Vagina (tissue), 2 donors: ENCODE data around the gene RPL13A. TPM values are rescaled to one million over a fixed set of nuclear protein-coding genes. Genes with fewer than 3 reads are reported as not detected.

ENCODE experiments used
- DNase-seq, 2 donors: peaks; one replicate each; pipeline ENCODE4 v3.0.0-alpha.2; 2017; ENCODE audit errors: extremely low spot score in 2 of 2
- H3K27ac ChIP-seq: fragments of 200-600 bp; sonication (generic); one replicate; pipeline ENCODE4 v1.5.1; 2019
- H3K27me3 ChIP-seq: fragments of 200-600 bp; sonication (generic); one replicate; pipeline ENCODE4 v1.5.1; 2019
- H3K36me3 ChIP-seq, 2 donors: fragments of 200-600 bp; sonication (generic); one replicate each; pipeline ENCODE4 v1.5.1; 2017 to 2019
- H3K4me1 ChIP-seq: fragments of 200-600 bp; sonication (generic); one replicate; pipeline ENCODE4 v1.5.1; 2019
- H3K4me3 ChIP-seq, 2 donors: fragments of 200-600 bp; sonication (generic); 1 replicate in 1 of 2; 2 replicates in 1 of 2; pipeline ENCODE4 v1.5.1; 2016 to 2019
- H3K9me3 ChIP-seq: fragments of 200-600 bp; sonication (generic); one replicate; pipeline ENCODE4 v1.5.1; 2019
- CTCF ChIP-seq, 3 experiments: fragments of 450-650 bp in 2 of 3; fragments of 200-600 bp in 1 of 3; sonication (generic) in 1 of 3; IDR thresholded peaks; one replicate each; pipeline ENCODE4 v1.5.1; 2017 to 2019; ENCODE audit warnings: antibody characterized with exemption in 3 of 3, mild to moderate bottlenecking in 2 of 3, moderate library complexity in 2 of 3
- POLR2A ChIP-seq, 2 donors: fragments of 450-650 bp; IDR thresholded peaks; one replicate each; pipeline ENCODE4 v1.6.1; 2017; ENCODE audit warnings: antibody characterized with exemption in 2 of 2, mild to moderate bottlenecking in 2 of 2, moderate library complexity in 2 of 2
- POLR2AphosphoS5 ChIP-seq, 2 donors: sonication (generic); formaldehyde crosslinking; IDR thresholded peaks; one replicate each; pipeline ENCODE4 v1.9.0; 2017; ENCODE audit warnings: antibody characterized with exemption in 2 of 2, mild to moderate bottlenecking in 2 of 2, low read depth in 1 of 2; ENCODE audit not compliant: insufficient read depth in 1 of 2
- intact Hi-C: fragments of 100-400 bp; cut with DNase I; formaldehyde crosslinking; loops from one replicate; pipeline ENCODE4 v1.15.1; 2023
- total RNA-seq: library from RNA; depleted of rRNA; stranded (reverse); fragments of >200 nt; gene quantifications from one replicate; pipeline ENCODE4 v1.2.3, GENCODE V29; 2016

The RPL13A gene
- total RNA-seq, 1 donor from 2014 or later, result 3,900 TPM

- peak within 1 kb of the TSS; percentile 83 for H3K27ac ChIP-seq
- peak within 1 kb of the TSS; percentile 70 to 90 for H3K4me3 ChIP-seq
- H3K27me3 ChIP-seq, result no peaks in the 10 kb centered on the region
- H3K36me3 ChIP-seq, result no peaks in the 10 kb centered on the region
- no peaks in the 10 kb centered on the region for H3K9me3 ChIP-seq
- peaks cover 22% of the 10 kb centered on the region for H3K4me1 ChIP-seq
- intact Hi-C loops, result loop anchor here (10.0 kb wide), 2 partner anchors 77 to 217 kb away; partner anchors contain the start of genes DKKL1 and TEAD2
- no peak for DNase-seq
- no peak for TF ChIP-seq CTCF (IDR thresholded peaks at IDR 0.05)
- TF ChIP-seq POLR2A (IDR thresholded peaks at IDR 0.05), result no peak
- TF ChIP-seq POLR2AphosphoS5 (IDR thresholded peaks at IDR 0.05; ENCODE audit: insufficient read depth in 1 of 2, low read depth in 1 of 2), result no peak
Observed at GRCh38 chr19:49441210-49441959, 46.0 kb upstream of the RPL13A start, which contains the start of gene SLC17A7. SLC17A7 (minus strand) TSS chr19:49441527; CDS start chr19:49441379, 148 bp downstream.

GRCh38 chr19:49441960-49442350 lies 45.5 kb upstream of the RPL13A start:
- intact Hi-C loops, result loop anchor here (10.0 kb wide), 2 partner anchors 77 to 217 kb away; partner anchors contain the start of genes DKKL1 and TEAD2
- H3K27me3 ChIP-seq, result no peaks in the 10 kb centered on the region
- no peak for DNase-seq
- peaks cover 22% of the 10 kb centered on the region for H3K4me1 ChIP-seq
- H3K27ac ChIP-seq, result peak overlapping the region; percentile 83
- H3K9me3 ChIP-seq, result no peaks in the 10 kb centered on the region
- TF ChIP-seq POLR2A (IDR thresholded peaks at IDR 0.05) (no peak), CTCF (IDR thresholded peaks at IDR 0.05) (no peak), POLR2AphosphoS5 (IDR thresholded peaks at IDR 0.05; ENCODE audit: insufficient read depth in 1 of 2, low read depth in 1 of 2) (no peak)
- no peaks in the 10 kb centered on the region for H3K36me3 ChIP-seq
- peak overlapping the region; percentile 70 to 90 for H3K4me3 ChIP-seq

GRCh38 chr19:49442354-49442753 lies 45.1 kb upstream of the RPL13A start:
- Histone ChIP-seq H3K36me3 (no peaks in the 10 kb centered on the region), H3K27ac (peak overlapping the region; percentile 83), H3K4me3 (peak overlapping the region; percentile 70 to 90), H3K27me3 (no peaks in the 10 kb centered on the region), H3K9me3 (no peaks in the 10 kb centered on the region), H3K4me1 (peaks cover 26% of the 10 kb centered on the region)
- no peak for DNase-seq
- TF ChIP-seq POLR2A (IDR thresholded peaks at IDR 0.05) (no peak), POLR2AphosphoS5 (IDR thresholded peaks at IDR 0.05; ENCODE audit: insufficient read depth in 1 of 2, low read depth in 1 of 2) (no peak), CTCF (IDR thresholded peaks at IDR 0.05) (no peak)
- intact Hi-C loops, result loop anchor here (10.0 kb wide), 2 partner anchors 78 to 218 kb away; partner anchors contain the start of genes DKKL1 and TEAD2

GRCh38 chr19:49442771-49443365 lies 44.5 kb upstream of the RPL13A start:
- Histone ChIP-seq H3K27me3 (no peaks in the 10 kb centered on the region), H3K4me3 (peak overlapping the region; percentile 70 to 90), H3K9me3 (no peaks in the 10 kb centered on the region), H3K36me3 (no peaks in the 10 kb centered on the region), H3K4me1 (peaks cover 31% of the 10 kb centered on the region), H3K27ac (peak overlapping the region; percentile 83)
- TF ChIP-seq POLR2A (IDR thresholded peaks at IDR 0.05), result no peak
- TF ChIP-seq CTCF (IDR thresholded peaks at IDR 0.05), result no peak
- TF ChIP-seq POLR2AphosphoS5 (IDR thresholded peaks at IDR 0.05; ENCODE audit: insufficient read depth in 1 of 2, low read depth in 1 of 2), result no peak
- DNase-seq, result peak in 1 of 2 donors; percentile 97
- intact Hi-C loops, result loop anchor here (10.0 kb wide), 2 partner anchors 78 to 218 kb away; partner anchors contain the start of genes DKKL1 and TEAD2
